Middle frontal gyrus (tissue), 1 donor: ENCODE results near the gene MMP24OS.
"Not testable (repeated sequence)": the region's sequence is repeated elsewhere in the genome, so short reads cannot be mapped to it uniquely, and the experiment has no call there.

Experiments used
- DNase-seq: peaks from one replicate; pipeline ENCODE4 v3.0.0-alpha.2; 2015; ENCODE audit warnings: low spot score; ENCODE audit errors: extremely low spot score

Gene MMP24OS

DNA sequence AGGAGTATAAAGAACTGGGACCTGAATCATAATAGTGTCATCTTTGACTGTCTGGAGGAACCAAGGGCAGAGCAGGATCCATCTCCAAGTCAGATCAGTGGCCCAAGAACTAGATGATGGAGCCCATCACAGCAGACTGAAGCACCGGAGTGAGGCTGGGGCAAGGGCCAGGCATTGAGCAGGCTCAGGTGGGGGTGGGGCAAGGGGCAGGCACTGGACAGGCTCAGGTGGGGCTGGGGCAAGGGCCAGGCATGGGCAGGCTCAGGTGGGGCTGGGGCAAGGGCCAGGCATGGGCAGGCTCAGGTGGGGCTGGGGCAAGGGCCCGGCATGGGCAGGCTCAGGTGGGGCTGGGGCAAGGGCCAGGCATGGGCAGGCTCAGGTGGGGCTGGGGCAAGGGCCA, 25.3 kb downstream of the MMP24OS start:
- not testable (repeated sequence) for DNase-seq

DNA sequence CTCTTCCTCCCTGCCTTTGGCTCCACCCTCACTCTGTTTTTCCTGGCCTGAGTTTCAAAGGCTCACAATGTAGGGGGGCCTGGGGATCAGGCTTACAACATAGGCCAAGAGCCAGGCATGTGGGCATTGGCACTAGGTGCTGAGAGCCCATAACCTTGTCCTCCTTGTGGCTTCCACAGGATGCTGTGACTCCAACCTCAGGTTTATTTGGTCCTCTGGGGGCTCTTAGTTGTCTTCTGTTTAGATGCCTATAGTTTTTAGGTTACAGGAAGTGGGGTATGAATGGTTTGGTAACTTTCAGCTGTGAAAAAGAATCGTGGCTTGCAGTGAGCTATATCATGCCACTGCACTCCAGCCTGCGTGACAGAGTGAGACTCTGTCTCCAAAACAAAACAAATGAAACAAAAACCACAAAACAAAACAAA, 25.9 kb downstream of the MMP24OS start:
- no peak for DNase-seq

DNA sequence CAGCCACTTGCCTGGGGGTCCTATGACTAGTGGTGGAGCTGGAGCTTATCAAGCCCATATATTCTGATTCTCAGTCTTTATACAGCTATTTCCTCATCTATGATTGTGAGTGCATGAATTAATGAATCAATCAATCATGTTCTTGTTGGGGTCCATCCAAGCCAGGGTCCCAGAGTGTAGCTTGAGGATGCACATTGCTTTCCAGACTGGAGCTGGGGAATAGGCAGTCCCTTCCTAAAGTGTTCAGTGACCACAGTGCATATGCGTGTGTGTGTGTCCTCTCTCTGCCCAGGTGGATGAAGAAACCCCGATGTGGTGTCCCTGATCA, 26.3 kb downstream of the MMP24OS start:
- no peak for DNase-seq

DNA sequence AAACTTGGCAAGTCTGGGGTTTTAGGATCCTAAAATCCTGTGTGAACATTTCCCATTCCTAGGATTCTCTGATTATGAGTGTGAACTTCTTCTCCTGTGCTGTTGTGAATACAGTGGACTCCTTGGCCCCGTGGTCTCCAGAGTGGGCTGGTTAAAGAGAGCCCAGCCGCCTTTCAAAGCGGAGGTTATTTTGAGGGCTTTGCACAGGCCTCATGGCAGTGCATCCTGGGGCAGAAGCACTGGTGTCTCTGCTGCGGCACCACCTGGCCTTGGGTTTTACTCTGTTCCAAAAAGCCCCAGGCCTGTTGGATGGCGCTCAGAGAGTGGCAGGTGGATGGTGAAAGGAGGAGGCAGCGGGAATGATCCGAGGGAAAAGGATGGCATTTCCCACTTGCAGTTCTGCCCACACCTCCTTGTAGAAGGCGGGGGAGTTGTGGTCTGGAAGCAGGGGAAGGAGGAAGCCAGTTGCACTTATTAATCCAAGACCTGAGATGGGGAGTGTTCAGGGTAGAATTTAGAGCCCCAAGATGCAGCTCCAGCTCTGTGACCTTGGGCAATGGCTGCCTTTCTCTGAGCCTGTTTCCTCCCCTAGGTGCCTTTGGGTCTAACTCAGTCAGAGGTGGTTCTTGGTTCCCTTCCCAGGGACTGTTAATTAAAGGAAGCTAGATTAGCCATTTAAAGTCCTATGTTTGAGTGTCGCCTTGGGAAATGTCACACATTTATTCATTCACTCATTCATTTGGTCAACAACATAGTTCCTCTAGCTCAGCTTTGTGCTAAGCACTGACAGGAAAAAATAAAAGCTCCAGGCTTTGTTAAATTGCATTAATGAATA, 29.1 kb downstream of the MMP24OS start:
- DNase-seq: no peak

DNA sequence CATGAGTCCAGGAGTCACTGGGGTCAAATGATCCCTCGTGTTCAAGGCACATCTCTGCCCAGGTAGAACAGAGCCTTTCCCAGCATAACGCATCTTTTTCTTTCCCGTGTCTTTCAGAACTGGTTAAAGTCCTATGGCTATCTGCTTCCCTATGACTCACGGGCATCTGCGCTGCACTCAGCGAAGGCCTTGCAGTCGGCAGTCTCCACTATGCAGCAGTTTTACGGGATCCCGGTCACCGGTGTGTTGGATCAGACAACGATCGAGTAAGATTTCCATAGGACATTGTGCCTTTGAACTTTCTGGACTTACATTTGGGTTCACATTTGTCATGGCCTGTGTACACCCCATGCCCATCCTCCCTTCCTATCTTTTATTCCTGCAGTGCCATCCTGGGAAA, 31.2 kb downstream of the MMP24OS start:
- no peak for DNase-seq

DNA sequence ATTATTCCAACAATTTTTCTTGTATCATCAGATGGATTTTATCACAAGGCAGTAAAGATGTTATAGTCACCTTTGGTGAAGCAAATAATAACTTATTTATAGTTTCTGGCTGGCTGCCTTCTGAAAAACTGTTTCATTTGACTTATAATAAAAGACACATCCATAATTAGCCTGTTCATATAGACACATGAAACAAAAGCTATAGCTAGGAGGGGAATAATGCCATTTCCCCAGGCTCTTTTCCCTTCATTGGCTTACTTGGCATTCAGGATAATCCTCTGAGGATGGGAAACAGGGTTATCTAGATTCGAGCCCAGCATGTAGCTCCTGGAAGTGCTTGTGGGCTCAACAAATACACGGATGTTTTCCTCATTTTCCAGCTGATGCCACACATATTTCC, 33.9 kb downstream of the MMP24OS start:
- DNase-seq: no peak

DNA sequence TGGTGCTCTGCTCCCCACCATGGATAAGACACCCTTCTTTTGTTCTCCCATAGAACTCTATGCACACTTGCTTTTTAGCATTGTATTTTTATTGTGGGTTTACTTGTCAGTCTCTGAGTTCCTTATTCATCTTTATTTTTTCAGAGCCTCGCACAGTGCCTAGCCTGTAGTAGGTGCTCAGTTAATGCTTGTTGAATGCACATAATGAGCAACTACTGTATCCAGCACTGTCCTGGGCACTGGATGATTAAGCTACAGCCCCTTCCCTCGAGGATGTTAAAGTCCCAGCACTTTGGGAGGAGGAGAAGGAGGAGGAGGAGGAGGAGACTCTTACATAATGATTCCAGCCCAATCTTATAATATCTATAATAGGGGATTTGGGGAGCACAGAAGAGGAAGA, 34.6 kb downstream of the MMP24OS start:
- DNase-seq: no peak

DNA sequence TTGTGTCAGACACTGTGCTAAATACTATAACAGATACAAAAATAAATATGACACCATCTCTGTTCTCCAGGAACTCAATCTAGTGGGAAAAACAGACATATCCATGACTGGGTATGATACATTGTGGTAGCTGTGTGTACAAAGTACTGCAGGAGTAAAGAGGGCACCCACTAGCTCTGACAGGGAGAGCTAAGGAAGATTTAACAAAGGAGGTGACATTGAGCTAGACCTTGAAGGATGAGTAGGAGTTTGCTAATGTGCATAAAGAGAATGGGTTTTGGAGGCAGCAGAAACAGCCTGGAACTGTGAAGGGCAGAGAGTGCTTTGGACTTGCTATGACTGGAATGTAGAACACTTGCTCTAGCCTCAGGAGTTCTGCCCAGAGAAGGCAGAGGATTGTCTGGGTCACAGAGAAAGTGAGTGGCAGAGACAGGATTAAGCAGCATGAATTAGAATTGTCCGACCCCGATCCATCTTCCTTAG, 37.1 kb downstream of the MMP24OS start:
- DNase-seq: no peak

DNA sequence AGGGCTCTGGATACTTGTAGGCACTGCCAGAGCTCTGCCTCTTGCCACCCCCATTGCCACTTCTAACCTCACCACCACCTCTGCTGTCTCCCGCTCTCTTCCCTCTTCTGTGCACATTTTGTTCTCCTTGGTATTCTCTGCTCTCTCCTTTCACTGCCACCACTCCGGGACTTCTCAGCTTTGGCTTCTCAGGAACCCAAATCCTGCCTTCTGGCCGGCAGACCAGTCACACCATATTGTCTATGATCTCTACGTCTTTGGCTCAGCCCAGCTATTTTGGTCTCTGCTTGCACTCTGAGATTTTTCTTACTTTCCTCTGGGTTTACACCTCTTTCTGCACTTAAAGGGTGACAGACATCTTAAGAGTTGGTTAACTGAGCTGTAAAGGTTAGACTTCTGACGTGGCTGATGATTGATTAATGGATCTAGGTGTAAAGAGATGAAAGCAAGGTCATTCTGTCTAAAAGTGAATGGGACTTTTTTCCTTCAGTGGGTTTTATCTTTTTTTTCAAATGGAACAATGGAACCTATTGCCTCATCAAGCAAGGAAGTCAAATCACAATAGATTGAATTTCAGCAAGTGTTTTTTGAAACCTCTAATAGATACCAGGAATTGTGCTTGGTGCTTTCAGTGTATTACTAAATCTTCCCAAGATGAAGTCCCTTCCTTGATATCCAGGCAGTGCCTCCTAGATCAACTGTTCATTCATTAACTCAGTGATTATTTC, 37.7 kb downstream of the MMP24OS start:
- no peak for DNase-seq

DNA sequence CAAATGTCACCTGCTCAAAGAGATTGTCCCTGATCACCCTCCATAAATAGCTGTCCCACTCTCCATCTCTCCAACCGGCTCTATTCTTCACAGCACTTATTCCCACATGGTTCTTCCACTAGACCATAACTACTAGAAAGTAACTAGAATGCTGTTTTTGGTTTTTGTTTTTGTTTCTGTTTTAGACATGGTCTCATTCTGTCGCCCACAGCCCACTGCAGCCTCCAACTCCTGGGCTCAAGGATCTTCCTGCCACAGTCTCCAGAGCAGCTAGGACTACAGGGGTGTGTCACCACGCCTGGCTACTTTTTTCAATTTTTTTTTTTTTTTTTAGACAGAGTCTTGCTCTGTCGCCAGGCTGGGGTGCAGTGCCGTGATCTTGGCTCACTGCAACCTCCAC, 39.2 kb downstream of the MMP24OS start:
- no peak for DNase-seq

DNA sequence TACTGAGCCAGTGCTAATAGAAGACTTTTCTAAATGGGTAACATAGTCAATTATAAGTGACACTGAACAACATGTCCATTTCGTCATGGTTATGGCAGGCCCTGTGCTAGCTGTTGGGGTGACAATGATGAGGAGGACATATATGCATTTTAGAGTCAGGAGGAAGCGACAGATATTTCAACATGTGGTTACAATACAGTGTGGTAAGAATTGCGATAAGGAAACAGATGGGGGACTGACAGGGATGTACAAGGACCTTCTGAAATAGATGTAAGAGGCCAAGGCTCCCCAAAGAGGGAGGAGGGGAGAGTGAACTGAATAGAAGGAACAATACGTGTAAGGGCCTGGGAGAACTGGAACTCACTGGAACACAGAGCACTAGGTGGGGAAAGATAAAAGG, 39.8 kb downstream of the MMP24OS start:
- DNase-seq: no peak

DNA sequence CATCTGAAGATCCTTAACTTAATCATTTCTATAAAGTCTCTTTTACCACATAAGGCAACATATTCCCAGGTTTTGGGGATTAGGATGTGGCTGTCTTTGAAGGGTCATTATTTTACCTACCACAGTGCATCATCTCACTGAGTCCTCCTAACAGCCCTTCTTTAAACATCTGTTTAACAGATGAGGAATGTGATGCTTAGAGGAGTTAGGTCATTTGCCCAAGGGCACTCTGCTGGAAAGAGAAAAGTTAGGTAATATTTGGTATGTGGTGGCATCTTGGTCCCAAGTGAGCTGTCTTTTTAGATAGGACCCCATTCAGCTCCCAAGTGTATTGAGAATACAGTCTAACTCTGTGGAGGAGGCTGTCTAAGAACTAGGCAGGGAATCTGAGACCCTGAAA, 40.4 kb downstream of the MMP24OS start:
- DNase-seq: no peak

DNA sequence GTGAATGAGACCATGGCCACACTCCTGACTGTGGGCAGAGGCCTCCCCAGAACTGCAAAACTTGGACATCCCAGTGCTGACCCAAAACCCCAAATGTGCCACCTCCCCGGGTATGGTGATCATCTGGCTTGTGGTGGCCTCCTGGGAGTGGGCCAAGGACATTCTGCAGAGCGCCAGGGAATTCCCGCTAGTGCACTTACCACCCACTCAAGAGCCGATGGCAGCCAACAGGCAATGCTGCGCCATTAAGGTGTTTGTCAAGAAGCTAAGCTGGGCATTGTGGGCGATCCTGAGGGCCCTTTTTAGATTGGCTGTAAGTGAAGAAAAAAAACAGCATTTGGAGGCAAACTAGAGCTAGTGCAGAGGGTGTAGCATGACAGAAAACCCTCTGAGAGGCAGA, 42.0 kb downstream of the MMP24OS start:
- DNase-seq: peak; percentile 47

DNA sequence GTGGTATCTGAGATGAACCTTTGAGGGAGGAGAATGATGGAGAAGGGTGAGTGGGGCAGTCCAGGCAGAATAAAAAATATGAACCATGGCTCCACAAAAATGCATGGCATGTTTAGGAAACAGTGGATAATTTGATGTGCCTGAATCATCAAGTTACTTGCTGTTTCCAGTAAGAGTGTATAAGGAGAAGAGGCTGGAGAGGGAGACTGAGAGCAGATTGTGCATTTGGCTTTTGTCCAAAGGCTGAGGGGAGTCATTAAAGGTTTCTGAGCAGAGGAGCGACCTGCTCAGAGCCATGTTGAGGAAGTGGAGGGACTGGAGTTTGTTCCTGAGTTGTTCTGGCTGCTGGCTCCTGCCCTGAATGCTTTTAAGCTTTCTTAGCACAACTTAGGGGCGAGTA, 45.3 kb downstream of the MMP24OS start:
- DNase-seq: no peak

DNA sequence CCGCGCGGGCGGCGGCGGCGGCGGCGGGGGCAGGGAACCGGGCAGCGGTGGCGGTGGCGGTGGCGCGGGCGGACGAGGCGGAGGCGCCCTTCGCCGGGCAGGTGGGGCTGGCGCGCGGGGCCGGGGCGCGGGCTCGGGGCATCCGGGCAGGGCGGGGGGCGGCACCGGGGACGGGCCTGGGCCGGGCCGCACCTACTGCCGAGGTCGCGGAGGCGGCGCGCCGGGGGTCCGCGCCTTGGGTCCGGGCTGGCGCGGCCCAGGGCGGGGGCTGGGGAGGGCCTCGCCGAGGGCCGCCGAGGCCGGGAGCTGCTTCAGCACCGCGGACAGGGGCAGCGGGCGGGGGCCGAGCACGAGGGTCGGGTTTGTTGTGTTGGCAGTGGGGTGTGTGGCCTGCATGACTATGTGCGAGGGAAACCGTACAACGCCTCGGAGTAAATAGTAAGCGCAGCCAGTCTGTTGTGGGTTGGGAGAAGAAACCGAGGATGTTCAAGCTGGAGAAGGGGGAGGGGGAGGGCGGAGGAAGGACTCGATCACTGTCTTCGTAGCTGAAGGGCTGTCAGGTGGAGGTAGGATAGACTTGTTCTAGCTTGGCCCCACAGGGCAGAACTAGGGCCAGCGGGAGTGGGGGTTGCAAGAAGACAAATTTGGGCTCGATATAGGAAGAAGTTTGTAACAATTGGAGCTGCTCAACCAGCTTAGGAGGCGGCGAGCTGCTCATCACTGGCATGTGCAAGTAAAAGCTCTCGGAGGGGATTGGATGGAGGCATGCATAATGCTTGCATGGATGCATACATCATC, 50.8 kb downstream of the MMP24OS start:
- DNase-seq: no peak
